Skin epidermis (tissue), 12 donors: ENCODE measurements around the gene FAHD2A.
A peak's percentile ranks its signal among the peaks of the same experiment; 100 is the strongest.
"Not testable (repeated sequence)": the region's sequence is repeated elsewhere in the genome, so short reads cannot be mapped to it uniquely, and the experiment has no call there.

Experiments
- H3K27ac ChIP-seq, 21 experiments: fragments of 200-600 bp; sonication (generic) in 11 of 21; one replicate each; pipeline ENCODE4 v1.5.0; 2020; ENCODE audit warnings: mild to moderate bottlenecking in 3 of 21, inconsistent platforms in 2 of 21, moderate library complexity in 2 of 21
- H3K4me3 ChIP-seq, 7 experiments: fragments of 200-600 bp; sonication (generic) in 2 of 7; one replicate each; pipeline ENCODE4 v1.5.0; 2020; ENCODE audit warnings: inconsistent platforms in 2 of 7, mild to moderate bottlenecking in 2 of 7, moderate library complexity in 1 of 7

FAHD2A gene

GRCh38 chr2:95375532-95376150 lies 26.9 kb upstream of the FAHD2A start:
- no peak overlapping the region for H3K4me3 ChIP-seq
- no peak overlapping the region for H3K27ac ChIP-seq

DNA sequence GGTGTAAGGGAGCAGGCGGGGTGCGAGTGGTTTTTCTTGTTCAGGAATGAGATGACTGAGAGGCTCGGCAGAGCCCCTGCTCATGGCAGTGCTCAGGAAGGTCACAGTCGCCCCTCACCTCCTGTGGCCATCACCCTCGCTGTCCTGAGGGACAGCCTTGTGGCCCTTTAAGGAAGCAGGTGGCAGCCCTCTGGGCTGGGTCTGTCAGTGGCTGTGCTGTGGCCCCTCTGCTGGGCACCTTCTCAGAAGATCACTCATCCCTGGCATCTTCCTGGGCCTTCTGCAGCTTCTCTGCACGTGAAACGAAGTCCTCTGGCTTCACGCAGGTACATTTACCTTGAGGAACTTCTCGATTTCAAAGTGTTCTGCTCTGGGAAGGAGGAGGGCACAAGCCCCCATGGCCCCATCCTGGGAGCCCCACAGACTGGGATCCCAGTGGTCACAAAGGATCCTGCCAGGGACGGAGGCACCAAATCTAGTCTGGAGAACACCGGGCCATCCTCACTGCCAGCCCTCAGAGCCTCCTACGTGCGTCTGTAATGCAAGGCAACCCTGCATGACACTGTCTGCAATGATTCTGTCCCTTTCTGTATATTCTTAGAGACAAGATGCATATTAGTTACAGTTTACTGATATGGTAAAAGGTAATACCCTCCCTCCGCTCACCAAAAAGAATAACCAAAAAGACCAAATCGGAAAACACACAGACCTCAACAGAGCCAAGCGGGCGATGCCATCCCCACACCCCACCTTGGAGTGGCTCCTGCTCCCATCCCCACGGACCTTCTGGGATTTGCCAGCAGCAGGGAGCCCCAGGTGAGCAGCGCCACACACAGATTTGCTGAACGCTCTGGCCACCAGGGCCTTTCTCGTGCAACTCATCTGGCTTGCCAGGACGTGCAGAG lies 25.9 kb upstream of the FAHD2A start:
- Histone ChIP-seq H3K27ac (no peak overlapping the region), H3K4me3 (no peak overlapping the region)

GRCh38 chr2:95377216-95378123 lies 25.0 kb upstream of the FAHD2A start:
- H3K4me3 ChIP-seq = no peak overlapping the region
- H3K27ac ChIP-seq = no peak overlapping the region

DNA sequence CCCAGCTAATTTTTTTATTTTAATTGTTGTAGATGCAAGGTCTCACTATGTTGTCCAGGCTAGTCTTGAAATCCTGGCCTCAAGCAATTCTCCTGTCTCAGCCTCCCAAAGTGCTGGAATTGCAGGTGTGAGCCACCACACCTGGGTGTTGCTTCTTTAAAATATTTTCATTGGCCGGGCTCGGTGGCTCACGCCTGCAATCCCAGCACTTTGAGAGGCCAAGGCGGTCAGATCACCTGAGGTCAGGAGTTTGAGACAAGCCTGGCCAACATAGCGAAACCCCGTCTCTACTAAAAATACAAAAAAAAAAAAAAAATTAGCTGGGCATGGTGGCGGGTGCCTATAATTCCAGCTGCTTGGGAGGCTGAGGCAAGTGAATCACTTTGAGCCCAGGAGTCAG lies 24.2 kb upstream of the FAHD2A start:
- not testable (repeated sequence) for H3K27ac ChIP-seq, H3K4me3 ChIP-seq

DNA sequence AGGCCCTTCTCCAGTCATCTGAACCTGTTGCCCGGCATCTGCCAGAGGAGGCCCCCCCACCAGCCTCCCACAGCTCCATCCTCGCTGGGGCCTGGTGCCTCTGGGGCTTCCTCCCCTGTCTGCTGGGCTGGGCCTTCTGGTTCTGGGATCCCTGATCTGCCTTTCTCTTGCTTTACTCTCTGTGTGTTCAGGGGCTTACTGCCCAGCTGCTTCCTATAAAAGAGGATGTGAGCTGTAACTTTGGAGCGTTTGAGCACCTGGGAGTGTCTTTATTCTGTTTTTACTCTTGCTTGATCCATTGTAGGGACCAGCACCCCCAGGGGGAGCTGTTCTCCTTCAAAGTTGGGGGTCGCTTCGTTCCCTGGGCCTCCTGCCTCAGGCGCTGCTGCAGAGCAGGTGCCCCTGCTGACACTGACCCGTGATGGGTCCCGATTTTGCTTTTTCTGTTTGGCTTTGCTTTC lies 23.1 kb upstream of the FAHD2A start:
- no peak overlapping the region for H3K4me3 ChIP-seq
- no peak overlapping the region for H3K27ac ChIP-seq

- H3K27ac ChIP-seq = no peak overlapping the region
- no peak overlapping the region for H3K4me3 ChIP-seq
Observed at GRCh38 chr2:95380280-95380679, 22.2 kb upstream of the FAHD2A start.

- H3K4me3 ChIP-seq = no peak overlapping the region
- no peak overlapping the region for H3K27ac ChIP-seq
Observed at GRCh38 chr2:95380731-95381130, 21.8 kb upstream of the FAHD2A start.

- H3K4me3 ChIP-seq = no peak overlapping the region
- H3K27ac ChIP-seq = no peak overlapping the region
Observed at GRCh38 chr2:95381212-95382191, 21.0 kb upstream of the FAHD2A start.

GRCh38 chr2:95382192-95382591 lies 20.3 kb upstream of the FAHD2A start:
- Histone ChIP-seq H3K4me3 (no peak overlapping the region), H3K27ac (no peak overlapping the region)

GRCh38 chr2:95382686-95383634 lies 19.5 kb upstream of the FAHD2A start:
- Histone ChIP-seq H3K27ac (no peak overlapping the region), H3K4me3 (no peak overlapping the region)

- no peak overlapping the region for H3K27ac ChIP-seq
- H3K4me3 ChIP-seq = no peak overlapping the region
Observed at GRCh38 chr2:95383635-95384027, 18.9 kb upstream of the FAHD2A start.

DNA sequence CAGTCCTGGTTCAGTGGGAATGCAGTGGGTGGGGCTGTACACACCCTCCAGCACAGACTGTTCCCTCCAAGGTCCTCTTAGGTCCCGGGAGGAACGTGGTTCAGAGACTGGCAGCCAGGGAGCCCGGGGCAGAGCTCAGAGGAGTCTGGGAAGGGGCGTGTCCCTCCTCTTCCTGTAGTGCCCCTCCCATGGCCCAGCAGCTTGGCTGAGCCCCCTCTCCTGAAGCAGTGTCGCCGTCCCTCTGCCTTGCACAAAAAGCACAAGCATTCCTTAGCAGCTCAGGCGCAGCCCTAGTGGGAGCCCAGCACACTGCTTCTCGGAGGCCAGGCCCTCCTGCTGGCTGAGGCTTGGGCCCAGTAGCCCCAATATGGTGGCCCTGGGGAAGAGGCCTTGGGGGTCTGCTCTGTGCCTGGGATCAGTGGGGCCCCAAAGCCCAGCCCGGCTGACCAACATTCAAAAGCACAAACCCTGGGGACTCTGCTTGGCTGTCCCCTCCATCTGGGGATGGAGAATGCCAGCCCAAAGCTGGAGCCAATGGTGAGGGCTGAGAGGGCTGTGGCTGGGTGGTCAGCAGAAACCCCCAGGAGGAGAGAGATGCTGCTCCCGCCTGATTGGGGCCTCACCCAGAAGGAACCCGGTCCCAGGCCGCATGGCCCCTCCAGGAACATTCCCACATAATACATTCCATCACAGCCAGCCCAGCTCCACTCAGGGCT lies 17.5 kb upstream of the FAHD2A start:
- H3K4me3 ChIP-seq = no peak overlapping the region
- H3K27ac ChIP-seq = peak overlapping the region in 8 of 21 experiments; percentile 8 to 67 (median 40)

- H3K27ac ChIP-seq = peak overlapping the region in 8 of 21 experiments; percentile 8 to 67 (median 40)
- no peak overlapping the region for H3K4me3 ChIP-seq
Observed at GRCh38 chr2:95385570-95385984, 16.9 kb upstream of the FAHD2A start.

DNA sequence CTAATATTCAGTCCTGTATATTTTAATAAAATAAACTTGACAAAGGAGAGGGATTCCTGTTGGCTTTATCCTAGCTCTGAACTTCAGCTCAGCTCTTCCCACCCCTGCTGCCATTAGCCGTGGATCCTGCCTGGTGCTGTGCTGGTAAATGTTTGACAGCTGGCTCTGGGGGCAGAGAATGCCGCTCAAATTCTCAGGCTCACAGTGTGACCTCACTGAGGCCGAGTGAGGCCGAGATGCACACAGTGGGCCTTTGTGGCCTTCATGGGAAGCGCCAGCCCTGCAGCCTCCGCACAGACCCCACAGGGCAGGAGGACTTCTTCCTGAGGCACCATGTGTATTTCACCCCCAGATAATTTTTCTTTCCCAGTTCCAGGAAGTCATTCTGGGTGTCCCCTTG lies 16.5 kb upstream of the FAHD2A start:
- H3K27ac ChIP-seq = peak overlapping the region in 1 of 21 experiments; percentile 18
- no peak overlapping the region for H3K4me3 ChIP-seq

DNA sequence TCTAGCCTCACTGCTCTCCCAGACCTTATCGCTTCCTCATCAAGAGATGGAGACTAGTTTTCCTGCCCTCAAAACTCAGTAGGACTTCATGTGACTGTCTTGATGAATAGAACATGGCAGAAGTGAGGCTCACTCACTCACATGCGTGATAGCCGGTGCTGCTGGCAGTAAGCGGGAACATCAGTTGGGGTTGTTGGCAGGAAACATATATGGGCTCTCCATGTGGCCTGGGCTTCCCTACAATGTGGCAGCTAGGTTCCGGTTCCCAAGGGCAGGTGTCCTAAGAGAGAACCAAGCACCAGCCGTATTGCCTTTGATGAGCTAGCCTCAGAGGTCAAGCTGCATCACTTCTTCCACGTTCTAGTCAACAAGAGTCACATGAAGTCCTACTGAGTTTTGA lies 15.2 kb upstream of the FAHD2A start:
- H3K27ac ChIP-seq = no peak overlapping the region
- no peak overlapping the region for H3K4me3 ChIP-seq

GRCh38 chr2:95388091-95388692 lies 14.3 kb upstream of the FAHD2A start:
- no peak overlapping the region for H3K27ac ChIP-seq
- no peak overlapping the region for H3K4me3 ChIP-seq

GRCh38 chr2:95388856-95389244 lies 13.7 kb upstream of the FAHD2A start:
- no peak overlapping the region for H3K27ac ChIP-seq
- H3K4me3 ChIP-seq = no peak overlapping the region
